IMR-90 (cell line): Measurements from ENCODE around the gene CD9. TPM values are rescaled to one million over a fixed set of nuclear protein-coding genes. Genes with fewer than 3 reads are reported as not detected.

Experiments used
- microRNA-seq, 2 experiments: library from miRNA; stranded (forward) in 1 of 2; unstranded in 1 of 2; fragments of 10-50 nt in 1 of 2; fragments of <30 nt in 1 of 2; gene quantifications in 1 of 2; microRNA quantifications in 1 of 2; one replicate each; pipeline versions ENCODE3 to v1.1.0; 2013 to 2020; ENCODE audit not compliant: insufficient read depth in 1 of 2, insufficient read length in 1 of 2, unreplicated experiment in 1 of 2
- polyA plus RNA-seq, 3 experiments: library from polyadenylated mRNA; depleted of rRNA; stranded (reverse); fragments of >200 nt; gene quantifications; 2 replicates each; pipeline ENCODE4 v1.2.3, GENCODE V29; 2012; ENCODE audit warnings: low replicate concordance in 1 of 3
- small RNA-seq, 5 experiments: library from RNA; depleted of rRNA; stranded (forward); fragments of <200 nt; gene quantifications; one replicate each; pipeline ENCODE3, GENCODE V24; 2012
- total RNA-seq: library from RNA; depleted of rRNA; stranded (reverse); fragments of >200 nt; gene quantifications from 2 replicates; pipeline ENCODE4 v1.2.3, GENCODE V29; 2012; rRNA removed

Gene CD9
- total and polyA plus RNA-seq, 2 of the 4 experiments (the other 2 are of a cell fraction) = 48.8 to 70.9 TPM

Small RNAs within 50 kb of the gene (microRNA-seq; reads per million reads assigned to microRNA genes)
- gene ATP5MFP5 (ENCODE audit: insufficient read depth, insufficient read length) (not detected), gene RF00019 (ENCODE audit: insufficient read depth, insufficient read length) (not detected)

Small RNAs within 50 kb of the gene (small RNA-seq; reads per million reads assigned to genes)
- gene ATP5MFP5 (0 reads per million in 5 experiments), gene RF00019 (0 reads per million in 5 experiments)

Other genes starting within 250 kb of the CD9 start
- gene VWF, start 75.7 kb upstream of the CD9 start, total RNA-seq = under 0.01 TPM in 2 replicates
- 0.09 and 0.10 TPM in 2 replicates for gene VWF, start 75.7 kb upstream of the CD9 start, polyA plus RNA-seq (2012; rRNA removed)
- under 0.01 TPM in 2 replicates for gene PLEKHG6, start 110.3 kb downstream of the CD9 start, total RNA-seq
- gene PLEKHG6, start 110.3 kb downstream of the CD9 start, polyA plus RNA-seq (2012; rRNA removed) = 0.10 TPM in 2 replicates
- gene TNFRSF1A, start 141.7 kb downstream of the CD9 start, total RNA-seq = 79.6 and 86.7 TPM in 2 replicates
- gene TNFRSF1A, start 141.7 kb downstream of the CD9 start, polyA plus RNA-seq (2012; rRNA removed) = 136 and 138 TPM in 2 replicates
- not detected in 2 replicates for gene SCNN1A, start 175.2 kb downstream of the CD9 start, total RNA-seq
- 0.24 and 0.41 TPM in 2 replicates for gene SCNN1A, start 175.2 kb downstream of the CD9 start, polyA plus RNA-seq (2012; rRNA removed)
- gene LTBR, start 183.8 kb downstream of the CD9 start, total RNA-seq = 19.7 and 24.7 TPM in 2 replicates
- 62.5 and 66.0 TPM in 2 replicates for gene LTBR, start 183.8 kb downstream of the CD9 start, polyA plus RNA-seq (2012; rRNA removed)
- not detected in 2 replicates for gene CD27, start 244.6 kb downstream of the CD9 start, total RNA-seq
- 0.07 and 0.10 TPM in 2 replicates for gene CD27, start 244.6 kb downstream of the CD9 start, polyA plus RNA-seq (2012; rRNA removed)